Adrenal gland (tissue), 9 donors: ENCODE results near the gene LOC128125822.

Source experiments
- DNase-seq, 7 donors: peaks; one replicate each; pipeline ENCODE4 v3.0.0-alpha.2; 2019 to 2020
- H3K27ac ChIP-seq, 5 donors: fragments of 200-600 bp; sonication (generic) in 4 of 5; 1 replicate in 3 of 5; 2 replicates in 2 of 5; pipeline versions ENCODE4 v1.5.1 to v1.8.0; 2016 to 2020; ENCODE audit warnings: mild to moderate bottlenecking in 1 of 5
- H3K27me3 ChIP-seq: fragments of 200-600 bp; 2 replicates; pipeline ENCODE4 v1.8.0; 2021
- H3K36me3 ChIP-seq, 2 donors: fragments of 200-600 bp; replicated peaks in 1 of 2; 1 replicate in 1 of 2; 2 replicates in 1 of 2; pipeline versions ENCODE4 v1.5.1 to v1.8.0; 2018 to 2022
- H3K4me1 ChIP-seq, 2 donors: fragments of 200-600 bp; replicated peaks in 1 of 2; 1 replicate in 1 of 2; 2 replicates in 1 of 2; pipeline versions ENCODE4 v1.5.1 to v1.8.0; 2018 to 2021
- H3K4me3 ChIP-seq, 4 donors: fragments of 200-600 bp; sonication (generic) in 3 of 4; one replicate each; pipeline ENCODE4 v1.5.1; 2016 to 2018
- H3K9me3 ChIP-seq, 3 donors: fragments of 200-600 bp; sonication (generic) in 1 of 3; replicated peaks in 1 of 3; 1 replicate in 2 of 3; 2 replicates in 1 of 3; pipeline versions ENCODE4 v1.5.1 to v1.8.0; 2016 to 2021
- CTCF ChIP-seq, 6 experiments: fragments of 450-650 bp in 4 of 6; fragments of 200-600 bp in 2 of 6; sonication (generic) in 1 of 6; IDR thresholded peaks; 1 replicate in 5 of 6; 2 replicates in 1 of 6; pipeline versions ENCODE4 v1.5.1 to v1.8.0; 2016 to 2021; ENCODE audit warnings: antibody characterized with exemption in 6 of 6, mild to moderate bottlenecking in 2 of 6, moderate library complexity in 1 of 6
- POLR2A ChIP-seq, 2 donors: fragments of 450-650 bp; IDR thresholded peaks; one replicate each; pipeline ENCODE4 v1.6.1; 2017; ENCODE audit warnings: antibody characterized with exemption in 2 of 2, mild to moderate bottlenecking in 2 of 2, moderate library complexity in 1 of 2
- WGBS, 4 donors: extraction: QIAGEN DNeasy Blood & Tissue Kit in 2 of 4; methylation state at CpG; one replicate each; pipeline versions ENCODE4 v1.1.5 to v1.1.7; 2013 to 2017; 5-methylcytosine and 5-hydroxymethylcytosine counted together
- intact Hi-C, 2 donors: fragments of 100-400 bp; cut with DNase I; formaldehyde crosslinking; loops; one replicate each; pipeline versions ENCODE4 v1.14.1 to v1.15.0; 2022 to 2023
- donor health status: healthy with polysubstance abuse.
- donor health status: Bipolar disorder and iron deficiency.
- donor health status: DM: yes; HTN: yes; CAD: no.
- donor health status: DM: no; HTN: no; CAD: no.
- donor health status: DM: no; HTN: no; CAD: no.

Gene LOC128125822

DNA sequence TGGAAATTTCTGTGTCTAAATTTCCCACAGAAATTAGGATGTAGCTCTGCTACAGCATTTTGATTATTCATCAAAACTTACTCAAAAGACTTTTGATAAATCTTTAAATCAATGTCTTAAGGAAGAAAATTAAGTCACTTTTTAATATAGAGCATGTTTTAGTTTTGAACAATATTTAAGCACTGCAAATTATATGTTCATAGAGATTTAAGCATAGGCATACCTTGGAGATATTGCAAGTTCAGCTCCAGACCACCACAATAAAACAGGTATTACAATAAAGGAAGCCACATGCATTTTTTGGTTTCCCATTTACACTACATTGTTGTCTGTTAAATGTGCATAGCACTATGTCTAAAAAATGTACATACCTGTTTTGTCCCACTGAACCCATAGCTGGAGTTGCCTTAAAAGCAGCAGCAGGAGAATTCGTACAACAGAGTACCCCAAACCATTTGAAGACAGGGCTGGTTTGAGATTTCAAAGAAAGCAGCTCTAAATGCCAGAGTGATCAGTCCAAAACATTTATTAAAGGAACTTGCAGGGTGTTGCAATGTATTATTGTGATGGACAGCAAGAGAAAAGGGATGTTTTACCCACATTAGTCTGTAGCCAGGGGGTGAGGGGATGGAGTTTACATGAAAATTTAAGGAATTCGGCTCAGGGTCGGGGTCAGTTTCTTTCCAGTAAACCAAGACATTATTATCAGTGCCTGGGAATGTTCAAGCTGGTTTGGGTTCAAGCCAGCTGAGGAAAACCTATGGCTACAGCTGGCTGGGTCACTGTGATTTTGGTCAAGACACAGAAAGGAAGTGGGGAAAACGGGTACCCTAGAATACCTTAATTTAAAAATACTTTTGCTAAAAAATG is 6.3 kb upstream of the LOC128125822 start:
- DNase-seq = no peak
- intact Hi-C loops = no loop called here
- Histone ChIP-seq H3K4me3 (no peak overlapping the region), H3K27me3 (no peaks in the 10 kb centered on the region), H3K36me3 (no peaks in the 10 kb centered on the region), H3K27ac (no peak overlapping the region), H3K9me3 (no peaks in the 10 kb centered on the region), H3K4me1 (peaks cover 0 to 2% of the 10 kb centered on the region in 2 donors)
- WGBS, 4 donors = 61 to 78% (median 67%) methylated on average over 4 of the region's 4 CpGs
- TF ChIP-seq POLR2A (IDR thresholded peaks at IDR 0.05) (no peak), CTCF (IDR thresholded peaks at IDR 0.05) (no peak)

GRCh38 chr6:63567966-63568365 is 4.3 kb upstream of the LOC128125822 start:
- Histone ChIP-seq H3K36me3 (no peaks in the 10 kb centered on the region), H3K9me3 (no peaks in the 10 kb centered on the region), H3K27me3 (no peaks in the 10 kb centered on the region), H3K27ac (peak overlapping the region in 2 of 5 donors; percentile 29 to 45), H3K4me3 (no peak overlapping the region), H3K4me1 (peaks cover 0 to 11% of the 10 kb centered on the region in 2 donors)
- intact Hi-C loops = no loop called here
- TF ChIP-seq POLR2A (IDR thresholded peaks at IDR 0.05) (no peak), CTCF (IDR thresholded peaks at IDR 0.05) (no peak)
- 42 to 57% (median 54%) methylated on average over 1 of the region's 1 CpG for WGBS, 4 donors
- no peak for DNase-seq

- Histone ChIP-seq H3K4me3 (peak overlapping the region in 3 of 4 donors; percentile 0 to 93 (median 47)), H3K27me3 (no peaks in the 10 kb centered on the region), H3K36me3 (peaks cover 0 to 2% of the 10 kb centered on the region in 2 donors), H3K27ac (peak overlapping the region in 4 of 5 donors; percentile 99 to 100 (median 100)), H3K9me3 (no peaks in the 10 kb centered on the region), H3K4me1 (peaks cover 8 to 35% of the 10 kb centered on the region in 2 donors)
- 7 to 10% (median 7%) methylated on average over 19 to 20 of the region's 20 CpGs for WGBS, 4 donors
- intact Hi-C loops = loop anchor here in 1 of 2 donors (10.0 kb wide), 1 partner anchor 217 kb away; no protein-coding TSS in a partner anchor
- DNase-seq = peak; percentile 76 to 89 (median 81)
- TF ChIP-seq CTCF (IDR thresholded peaks at IDR 0.05) (peak in 1 of 6 experiments; percentile 2), POLR2A (IDR thresholded peaks at IDR 0.05) (no peak)
These were observed 778 bp upstream of the LOC128125822 start for GRCh38 chr6:63571361-63572043.

DNA sequence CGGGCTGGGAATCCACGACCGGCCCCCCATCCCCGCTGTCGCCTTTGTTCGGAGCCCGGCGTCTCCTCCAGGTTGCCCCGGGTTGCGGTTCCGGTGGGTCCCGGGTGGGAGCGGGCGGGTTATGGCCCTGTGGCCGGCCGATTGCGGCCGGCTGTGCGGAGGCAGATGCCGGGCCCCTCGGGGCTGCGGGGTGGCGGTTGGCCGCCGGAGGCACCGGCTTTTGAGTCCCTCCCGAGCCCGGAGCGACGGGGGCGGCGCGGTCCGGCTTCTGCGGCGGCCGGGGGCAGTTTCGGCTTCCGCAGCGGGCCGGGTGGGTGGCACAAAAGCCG is 431 bp downstream of the LOC128125822 start:
- peak overlapping the region; percentile 83 to 93 (median 86) for H3K4me3 ChIP-seq
- H3K36me3 ChIP-seq = peaks cover 0 to 14% of the 10 kb centered on the region in 2 donors
- peak overlapping the region; percentile 99 to 100 (median 99) for H3K27ac ChIP-seq
- no peak for TF ChIP-seq CTCF (IDR thresholded peaks at IDR 0.05)
- TF ChIP-seq POLR2A (IDR thresholded peaks at IDR 0.05) = no peak
- intact Hi-C loops = loop anchor here in 1 of 2 donors (10.0 kb wide), 1 partner anchor 218 kb away; no protein-coding TSS in a partner anchor
- no peaks in the 10 kb centered on the region for H3K27me3 ChIP-seq
- no peak for DNase-seq
- no peaks in the 10 kb centered on the region for H3K9me3 ChIP-seq
- 0 to 1% methylated on average over 35 to 42 of the region's 42 CpGs; no CpG with 5 or more reads in 2 of the 4 donors for WGBS, 4 donors
- peaks cover 8 to 46% of the 10 kb centered on the region in 2 donors for H3K4me1 ChIP-seq
